ENCODE data around the gene RIN1.
"Not testable (repeated sequence)": the region's sequence is repeated elsewhere in the genome, so short reads cannot be mapped to it uniquely, and the experiment has no call there.

RIN1 gene

GRCh38 chr11:66334605-66335442 is 1.4 kb downstream of the RIN1 start:
- no peak for DNase-seq (ENCODE audit: low read depth)

- DNase-seq (ENCODE audit: low read depth) = no peak
These were observed 2.2 kb downstream of the RIN1 start for GRCh38 chr11:66333896-66334604.

GRCh38 chr11:66333220-66333877 is 2.9 kb downstream of the RIN1 start:
- DNase-seq (ENCODE audit: low read depth) = no peak

GRCh38 chr11:66332371-66333219 is 3.6 kb downstream of the RIN1 start:
- DNase-seq (ENCODE audit: low read depth) = no peak

GRCh38 chr11:66331542-66332370 is 4.5 kb downstream of the RIN1 start:
- no peak for DNase-seq (ENCODE audit: low read depth)

GRCh38 chr11:66330931-66331330 is 5.3 kb downstream of the RIN1 start:
- DNase-seq (ENCODE audit: low read depth) = no peak

GRCh38 chr11:66329165-66329673 is 7.0 kb downstream of the RIN1 start:
- DNase-seq (ENCODE audit: low read depth) = no peak

GRCh38 chr11:66328302-66329144 is 7.7 kb downstream of the RIN1 start:
- DNase-seq (ENCODE audit: low read depth) = peak; percentile 76

- no peak for DNase-seq (ENCODE audit: low read depth)
These were observed 8.3 kb downstream of the RIN1 start for GRCh38 chr11:66328031-66328301.

GRCh38 chr11:66327171-66328030 is 8.8 kb downstream of the RIN1 start:
- no peak for DNase-seq (ENCODE audit: low read depth)

- no peak for DNase-seq (ENCODE audit: low read depth)
These were observed 9.7 kb downstream of the RIN1 start for GRCh38 chr11:66326261-66327111.

GRCh38 chr11:66325263-66325671 is 11.0 kb downstream of the RIN1 start:
- no peak for DNase-seq (ENCODE audit: low read depth)

GRCh38 chr11:66324664-66325063 is 11.6 kb downstream of the RIN1 start:
- DNase-seq (ENCODE audit: low read depth) = no peak

GRCh38 chr11:66323684-66324083 is 12.6 kb downstream of the RIN1 start:
- DNase-seq (ENCODE audit: low read depth) = no peak

GRCh38 chr11:66322732-66323427 is 13.4 kb downstream of the RIN1 start:
- no peak for DNase-seq (ENCODE audit: low read depth)

- no peak for DNase-seq (ENCODE audit: low read depth)
These were observed 14.6 kb downstream of the RIN1 start for GRCh38 chr11:66321606-66322005.

- not testable (repeated sequence) for DNase-seq (ENCODE audit: low read depth)
These were observed 15.5 kb downstream of the RIN1 start for GRCh38 chr11:66320748-66321147.

GRCh38 chr11:66320289-66320688 is 15.9 kb downstream of the RIN1 start:
- not testable (repeated sequence) for DNase-seq (ENCODE audit: low read depth)
